Measurements from ENCODE around the gene PNRC2.

The PNRC2 gene

GRCh38 chr1:23959461-23960290, at the start of gene PNRC2:
Gene PNRC2, plus strand, starts transcription at chr1:23959828. Its CDS starts 1,630 bp downstream, at chr1:23961458.
- DNase-seq (ENCODE audit: low read depth) = peak; percentile 96

- no peak for DNase-seq (ENCODE audit: low read depth)
Observed at GRCh38 chr1:23910144-23910543, 49.5 kb upstream of the PNRC2 start.

GRCh38 chr1:23910553-23911246, 48.9 kb upstream of the PNRC2 start:
- DNase-seq (ENCODE audit: low read depth) = no peak

GRCh38 chr1:23911921-23912320, 47.7 kb upstream of the PNRC2 start:
- DNase-seq (ENCODE audit: low read depth) = no peak

GRCh38 chr1:23913212-23913880, 46.3 kb upstream of the PNRC2 start, which contains the start of gene CNR2:
Gene CNR2, minus strand, starts transcription at chr1:23913362. Its CDS starts 37,745 bp downstream, at chr1:23875617.
- no peak for DNase-seq (ENCODE audit: low read depth)

- DNase-seq (ENCODE audit: low read depth) = no peak
Observed at GRCh38 chr1:23914921-23915320, 44.7 kb upstream of the PNRC2 start.

- DNase-seq (ENCODE audit: low read depth) = no peak
Observed at GRCh38 chr1:23915466-23915865, 44.2 kb upstream of the PNRC2 start.

GRCh38 chr1:23916209-23917131, 43.2 kb upstream of the PNRC2 start:
- DNase-seq (ENCODE audit: low read depth) = peak; percentile 80

- DNase-seq (ENCODE audit: low read depth) = no peak
Observed at GRCh38 chr1:23922321-23922943, 37.2 kb upstream of the PNRC2 start.

GRCh38 chr1:23923592-23924499, 35.8 kb upstream of the PNRC2 start:
- no peak for DNase-seq (ENCODE audit: low read depth)

GRCh38 chr1:23924601-23925000, 35.0 kb upstream of the PNRC2 start:
- no peak for DNase-seq (ENCODE audit: low read depth)

- no peak for DNase-seq (ENCODE audit: low read depth)
Observed at GRCh38 chr1:23925279-23925678, 34.3 kb upstream of the PNRC2 start.

GRCh38 chr1:23927097-23927496, 32.5 kb upstream of the PNRC2 start:
- no peak for DNase-seq (ENCODE audit: low read depth)

- DNase-seq (ENCODE audit: low read depth) = no peak
Observed at GRCh38 chr1:23928789-23929188, 30.8 kb upstream of the PNRC2 start.

GRCh38 chr1:23930270-23930669, 29.4 kb upstream of the PNRC2 start:
- no peak for DNase-seq (ENCODE audit: low read depth)

GRCh38 chr1:23930861-23931490, 28.7 kb upstream of the PNRC2 start:
- DNase-seq (ENCODE audit: low read depth) = no peak

GRCh38 chr1:23931491-23931880, 28.1 kb upstream of the PNRC2 start:
- DNase-seq (ENCODE audit: low read depth) = no peak

- no peak for DNase-seq (ENCODE audit: low read depth)
Observed at GRCh38 chr1:23936481-23937176, 23.0 kb upstream of the PNRC2 start.

GRCh38 chr1:23947366-23947765, 12.3 kb upstream of the PNRC2 start:
- no peak for DNase-seq (ENCODE audit: low read depth)
